ENCODE measurements around the gene AGPAT3.

Gene AGPAT3

GRCh38 chr21:43925609-43926008, 60.6 kb downstream of the AGPAT3 start:
- Histone ChIP-seq H3K27ac (ENCODE audit: low read depth, low read length) (peak overlapping the region; percentile 24), H3K4me1 (ENCODE audit: control insufficient read depth in 5 of 5, insufficient read depth in 5 of 5, low read length in 5 of 5) (peaks cover 8 to 61% (median 41%) of the 10 kb centered on the region in 5 donors), H3K27me3 (ENCODE audit: control insufficient read depth in 5 of 5, insufficient read depth in 4 of 5, low read length in 5 of 5) (peaks cover 0 to 4% (median 0%) of the 10 kb centered on the region in 5 donors), H3K36me3 (ENCODE audit: control insufficient read depth in 5 of 5, insufficient read depth in 5 of 5, low read length in 5 of 5) (peaks cover 0 to 29% (median 11%) of the 10 kb centered on the region in 5 donors), H3K4me3 (ENCODE audit: low read depth in 1 of 5, low read length in 5 of 5) (peak overlapping the region in 1 of 5 donors; percentile 6), H3K9ac (ENCODE audit: low read length in 5 of 5) (peak overlapping the region in 1 of 5 donors; percentile 2), H3K9me3 (ENCODE audit: control insufficient read depth in 5 of 5, low read length in 5 of 5) (no peaks in the 10 kb centered on the region)

GRCh38 chr21:43926196-43926595, 61.2 kb downstream of the AGPAT3 start:
- Histone ChIP-seq H3K36me3 (ENCODE audit: control insufficient read depth in 5 of 5, insufficient read depth in 5 of 5, low read length in 5 of 5) (peaks cover 0 to 29% (median 11%) of the 10 kb centered on the region in 5 donors), H3K27me3 (ENCODE audit: control insufficient read depth in 5 of 5, insufficient read depth in 4 of 5, low read length in 5 of 5) (peaks cover 0 to 4% (median 0%) of the 10 kb centered on the region in 5 donors), H3K9ac (ENCODE audit: low read length in 5 of 5) (peak overlapping the region in 1 of 5 donors; percentile 38), H3K4me1 (ENCODE audit: control insufficient read depth in 5 of 5, insufficient read depth in 5 of 5, low read length in 5 of 5) (peaks cover 7 to 58% (median 41%) of the 10 kb centered on the region in 5 donors), H3K4me3 (ENCODE audit: low read depth in 1 of 5, low read length in 5 of 5) (no peak overlapping the region), H3K9me3 (ENCODE audit: control insufficient read depth in 5 of 5, low read length in 5 of 5) (no peaks in the 10 kb centered on the region), H3K27ac (ENCODE audit: low read depth, low read length) (no peak overlapping the region)

GRCh38 chr21:43927591-43928221, 62.7 kb downstream of the AGPAT3 start:
- peaks cover 4 to 48% (median 39%) of the 10 kb centered on the region in 5 donors for H3K4me1 ChIP-seq (ENCODE audit: control insufficient read depth in 5 of 5, insufficient read depth in 5 of 5, low read length in 5 of 5)
- H3K9ac ChIP-seq (ENCODE audit: low read length in 5 of 5) = no peak overlapping the region
- H3K4me3 ChIP-seq (ENCODE audit: low read depth in 1 of 5, low read length in 5 of 5) = no peak overlapping the region
- H3K9me3 ChIP-seq (ENCODE audit: control insufficient read depth in 5 of 5, low read length in 5 of 5) = no peaks in the 10 kb centered on the region
- peaks cover 0 to 4% (median 0%) of the 10 kb centered on the region in 5 donors for H3K27me3 ChIP-seq (ENCODE audit: control insufficient read depth in 5 of 5, insufficient read depth in 4 of 5, low read length in 5 of 5)
- peaks cover 0 to 29% (median 11%) of the 10 kb centered on the region in 5 donors for H3K36me3 ChIP-seq (ENCODE audit: control insufficient read depth in 5 of 5, insufficient read depth in 5 of 5, low read length in 5 of 5)
- H3K27ac ChIP-seq (ENCODE audit: low read depth, low read length) = no peak overlapping the region

GRCh38 chr21:43928222-43929125, 63.5 kb downstream of the AGPAT3 start:
- Histone ChIP-seq H3K27ac (ENCODE audit: low read depth, low read length) (no peak overlapping the region), H3K9ac (ENCODE audit: low read length in 5 of 5) (no peak overlapping the region), H3K9me3 (ENCODE audit: control insufficient read depth in 5 of 5, low read length in 5 of 5) (no peaks in the 10 kb centered on the region), H3K36me3 (ENCODE audit: control insufficient read depth in 5 of 5, insufficient read depth in 5 of 5, low read length in 5 of 5) (peaks cover 0 to 29% (median 11%) of the 10 kb centered on the region in 5 donors), H3K4me1 (ENCODE audit: control insufficient read depth in 5 of 5, insufficient read depth in 5 of 5, low read length in 5 of 5) (peaks cover under 1 to 40% (median 31%) of the 10 kb centered on the region in 5 donors), H3K27me3 (ENCODE audit: control insufficient read depth in 5 of 5, insufficient read depth in 4 of 5, low read length in 5 of 5) (peaks cover 0 to under 1% (median 0%) of the 10 kb centered on the region in 5 donors), H3K4me3 (ENCODE audit: low read depth in 1 of 5, low read length in 5 of 5) (no peak overlapping the region)

GRCh38 chr21:43929217-43929971, 64.4 kb downstream of the AGPAT3 start:
- H3K4me3 ChIP-seq (ENCODE audit: low read depth in 1 of 5, low read length in 5 of 5) = no peak overlapping the region

GRCh38 chr21:43930074-43930847, 65.2 kb downstream of the AGPAT3 start:
- Histone ChIP-seq H3K4me3 (ENCODE audit: low read depth in 1 of 5, low read length in 5 of 5) (no peak overlapping the region), H3K9ac (ENCODE audit: low read length in 5 of 5) (peak overlapping the region in 1 of 5 donors; percentile 12), H3K9me3 (ENCODE audit: control insufficient read depth in 5 of 5, low read length in 5 of 5) (no peaks in the 10 kb centered on the region), H3K27ac (ENCODE audit: low read depth, low read length) (no peak overlapping the region), H3K36me3 (ENCODE audit: control insufficient read depth in 5 of 5, insufficient read depth in 5 of 5, low read length in 5 of 5) (peaks cover 0 to 38% (median 11%) of the 10 kb centered on the region in 5 donors), H3K27me3 (ENCODE audit: control insufficient read depth in 5 of 5, insufficient read depth in 4 of 5, low read length in 5 of 5) (no peaks in the 10 kb centered on the region), H3K4me1 (ENCODE audit: control insufficient read depth in 5 of 5, insufficient read depth in 5 of 5, low read length in 5 of 5) (peaks cover 0 to 24% (median 14%) of the 10 kb centered on the region in 5 donors)

More at GRCh38 chr21:43929217-43929971, 64.4 kb downstream of the AGPAT3 start:
- peaks cover 0 to 33% (median 23%) of the 10 kb centered on the region in 5 donors for H3K4me1 ChIP-seq (ENCODE audit: control insufficient read depth in 5 of 5, insufficient read depth in 5 of 5, low read length in 5 of 5)
- no peaks in the 10 kb centered on the region for H3K27me3 ChIP-seq (ENCODE audit: control insufficient read depth in 5 of 5, insufficient read depth in 4 of 5, low read length in 5 of 5)
- H3K9me3 ChIP-seq (ENCODE audit: control insufficient read depth in 5 of 5, low read length in 5 of 5) = no peaks in the 10 kb centered on the region
- no peak overlapping the region for H3K27ac ChIP-seq (ENCODE audit: low read depth, low read length)
- peaks cover 0 to 36% (median 11%) of the 10 kb centered on the region in 5 donors for H3K36me3 ChIP-seq (ENCODE audit: control insufficient read depth in 5 of 5, insufficient read depth in 5 of 5, low read length in 5 of 5)
- H3K9ac ChIP-seq (ENCODE audit: low read length in 5 of 5) = no peak overlapping the region

- H3K36me3 ChIP-seq (ENCODE audit: control insufficient read depth in 5 of 5, insufficient read depth in 5 of 5, low read length in 5 of 5) = peaks cover 0 to 34% (median 9%) of the 10 kb centered on the region in 5 donors
- no peak overlapping the region for H3K9ac ChIP-seq (ENCODE audit: low read length in 5 of 5)
- H3K4me3 ChIP-seq (ENCODE audit: low read depth in 1 of 5, low read length in 5 of 5) = no peak overlapping the region
- H3K27me3 ChIP-seq (ENCODE audit: control insufficient read depth in 5 of 5, insufficient read depth in 4 of 5, low read length in 5 of 5) = no peaks in the 10 kb centered on the region
- peaks cover 0 to 18% (median 8%) of the 10 kb centered on the region in 5 donors for H3K4me1 ChIP-seq (ENCODE audit: control insufficient read depth in 5 of 5, insufficient read depth in 5 of 5, low read length in 5 of 5)
- H3K27ac ChIP-seq (ENCODE audit: low read depth, low read length) = no peak overlapping the region
- H3K9me3 ChIP-seq (ENCODE audit: control insufficient read depth in 5 of 5, low read length in 5 of 5) = no peaks in the 10 kb centered on the region
Observed at GRCh38 chr21:43930848-43931375, 65.9 kb downstream of the AGPAT3 start.

- H3K9ac ChIP-seq (ENCODE audit: low read length in 5 of 5) = no peak overlapping the region
- H3K4me3 ChIP-seq (ENCODE audit: low read depth in 1 of 5, low read length in 5 of 5) = no peak overlapping the region
- no peaks in the 10 kb centered on the region for H3K9me3 ChIP-seq (ENCODE audit: control insufficient read depth in 5 of 5, low read length in 5 of 5)
- H3K27ac ChIP-seq (ENCODE audit: low read depth, low read length) = no peak overlapping the region
- peaks cover 0 to 34% (median 8%) of the 10 kb centered on the region in 5 donors for H3K36me3 ChIP-seq (ENCODE audit: control insufficient read depth in 5 of 5, insufficient read depth in 5 of 5, low read length in 5 of 5)
- no peaks in the 10 kb centered on the region for H3K27me3 ChIP-seq (ENCODE audit: control insufficient read depth in 5 of 5, insufficient read depth in 4 of 5, low read length in 5 of 5)
- H3K4me1 ChIP-seq (ENCODE audit: control insufficient read depth in 5 of 5, insufficient read depth in 5 of 5, low read length in 5 of 5) = peaks cover 0 to 19% (median 9%) of the 10 kb centered on the region in 5 donors
Observed at GRCh38 chr21:43931489-43931888, 66.5 kb downstream of the AGPAT3 start.

- Histone ChIP-seq H3K9me3 (ENCODE audit: control insufficient read depth in 5 of 5, low read length in 5 of 5) (no peaks in the 10 kb centered on the region), H3K4me3 (ENCODE audit: low read depth in 1 of 5, low read length in 5 of 5) (no peak overlapping the region), H3K27me3 (ENCODE audit: control insufficient read depth in 5 of 5, insufficient read depth in 4 of 5, low read length in 5 of 5) (no peaks in the 10 kb centered on the region), H3K9ac (ENCODE audit: low read length in 5 of 5) (no peak overlapping the region), H3K27ac (ENCODE audit: low read depth, low read length) (no peak overlapping the region), H3K4me1 (ENCODE audit: control insufficient read depth in 5 of 5, insufficient read depth in 5 of 5, low read length in 5 of 5) (peaks cover 0 to 23% (median 10%) of the 10 kb centered on the region in 5 donors), H3K36me3 (ENCODE audit: control insufficient read depth in 5 of 5, insufficient read depth in 5 of 5, low read length in 5 of 5) (peaks cover 0 to 34% (median 8%) of the 10 kb centered on the region in 5 donors)
Observed at GRCh38 chr21:43932005-43932404, 67.0 kb downstream of the AGPAT3 start.

All from subcutaneous abdominal adipose tissue (tissue), 5 donors.